ELF-1 (cell line): ENCODE data around the gene TMEM120B.
"Not testable (repeated sequence)": the region's sequence is repeated elsewhere in the genome, so short reads cannot be mapped to it uniquely, and the experiment has no call there.

ENCODE experiments used
- DNase-seq: peaks from one replicate; pipeline ENCODE4 v3.0.0-alpha.2; 2016; ENCODE audit warnings: low read depth, low spot score

TMEM120B gene

DNA sequence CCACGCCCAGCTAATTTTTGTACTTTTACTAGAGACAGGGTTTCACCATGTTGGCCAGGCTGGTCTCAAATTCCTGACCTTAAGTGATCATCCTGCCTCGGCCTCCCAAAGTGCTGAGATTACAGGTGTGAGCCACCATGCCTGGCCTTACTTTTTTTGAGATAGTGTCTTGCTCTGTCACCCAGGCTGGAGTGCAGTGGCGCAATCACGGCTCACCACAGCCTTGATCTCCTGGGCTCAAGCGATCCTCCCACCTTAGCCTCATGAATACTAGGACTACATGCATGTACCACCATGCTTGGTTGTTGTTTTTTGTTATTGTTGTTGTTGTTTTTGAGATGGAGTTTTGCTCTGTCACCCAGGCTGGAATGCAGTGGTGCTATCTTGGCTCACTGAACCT, 33.0 kb downstream of the TMEM120B start:
- DNase-seq: not testable (repeated sequence)

DNA sequence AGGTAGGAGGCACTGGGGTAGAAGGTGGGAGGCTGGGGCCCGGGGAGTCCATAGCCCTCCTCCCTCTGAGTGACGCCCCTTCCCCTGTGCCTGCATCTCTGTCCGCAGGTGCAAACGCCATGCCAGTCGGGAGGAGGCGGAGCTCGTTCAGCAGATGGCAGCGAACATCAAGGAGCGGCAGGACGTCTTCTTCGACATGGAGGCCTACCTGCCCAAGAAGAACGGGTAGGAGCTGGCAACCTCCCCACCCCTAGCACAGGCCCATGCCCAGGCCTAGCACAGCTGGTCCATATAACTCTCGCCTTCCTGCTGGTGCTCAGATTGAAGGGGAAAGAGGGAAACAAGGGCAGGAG, 35.6 kb downstream of the TMEM120B start:
- no peak for DNase-seq

DNA sequence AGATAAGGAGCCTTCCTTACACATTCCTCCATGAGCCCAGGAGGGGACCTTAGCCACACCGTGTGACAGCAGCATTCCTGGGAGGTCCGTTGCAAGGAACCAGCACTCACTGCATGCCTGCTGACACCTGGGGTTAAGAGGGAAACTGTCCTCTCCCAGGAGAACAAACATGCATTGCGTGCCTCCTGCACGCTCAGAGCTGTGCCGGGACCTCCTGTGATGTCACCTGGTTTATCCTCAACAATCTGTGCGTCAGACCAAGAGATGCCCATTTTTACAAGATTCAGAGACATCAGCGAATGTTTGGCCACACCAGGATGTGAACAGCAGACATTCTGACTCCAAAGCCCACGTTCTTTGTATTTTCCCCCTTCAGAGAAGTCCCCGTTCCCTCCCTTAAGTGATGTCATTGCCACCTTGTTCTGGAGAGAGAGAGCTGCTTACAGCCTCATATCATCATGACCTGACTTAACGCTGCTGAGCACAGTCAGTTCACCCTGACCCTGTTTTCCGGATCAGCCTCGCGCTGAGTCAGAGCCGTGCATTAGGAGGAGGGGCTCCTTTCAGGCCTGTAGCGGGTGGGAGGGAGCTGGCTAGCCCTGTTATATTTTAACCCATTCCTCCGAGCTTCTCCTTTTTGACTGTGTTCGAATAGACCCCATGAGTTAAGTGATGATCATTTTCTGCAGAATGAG, 36.2 kb downstream of the TMEM120B start:
- DNase-seq: peak; percentile 79

DNA sequence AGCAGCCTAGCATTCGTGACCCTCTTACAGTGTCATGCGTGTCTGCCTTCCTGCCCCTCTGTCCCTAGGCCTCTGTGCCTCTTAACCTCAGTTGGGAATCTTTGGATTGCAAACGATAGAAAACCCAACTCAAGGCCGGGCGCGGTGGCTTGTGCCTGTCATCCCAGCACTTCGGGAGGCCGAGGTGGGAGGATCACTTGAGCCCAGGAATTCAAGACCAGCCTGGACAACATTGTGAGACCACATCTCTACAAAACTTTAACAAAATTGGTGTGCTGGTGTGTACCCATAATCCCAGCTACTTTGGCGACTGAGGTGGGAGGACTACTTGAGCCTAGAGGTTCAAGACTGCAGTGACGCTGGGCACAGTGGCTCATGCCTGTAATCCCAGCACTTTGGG, 36.7 kb downstream of the TMEM120B start:
- no peak for DNase-seq

DNA sequence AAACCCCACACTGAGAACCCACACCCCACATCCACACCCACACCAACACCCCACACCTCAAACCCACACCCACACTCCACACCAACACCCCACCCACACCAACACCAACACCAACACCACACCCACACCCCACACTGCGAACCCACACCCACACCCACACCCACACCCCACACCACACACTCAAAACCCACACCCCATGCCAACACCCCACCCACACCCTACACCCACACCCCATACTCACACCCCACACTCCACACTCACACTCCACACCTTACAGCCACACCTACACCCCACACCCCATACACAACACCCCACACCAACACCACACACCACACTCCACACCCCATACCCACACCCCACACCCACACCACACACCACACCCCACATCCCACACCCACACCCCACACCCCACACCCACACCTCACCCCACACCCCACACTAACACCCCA, 38.0 kb downstream of the TMEM120B start:
- no peak for DNase-seq

DNA sequence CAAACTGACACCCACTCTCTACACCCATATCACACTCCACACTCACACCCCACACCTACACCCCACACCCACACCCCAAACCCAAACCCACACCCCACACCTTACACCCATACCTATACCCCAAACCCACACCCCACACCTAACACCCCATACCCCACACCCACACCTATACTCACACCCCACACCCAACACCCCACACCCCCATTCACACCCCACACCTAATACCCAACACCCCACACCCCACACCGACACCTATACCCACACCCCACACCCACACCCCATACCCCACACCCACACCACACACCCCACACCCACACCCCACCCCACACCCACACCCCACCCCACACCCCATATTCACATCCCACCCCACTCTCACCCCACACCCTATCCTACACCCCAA, 38.5 kb downstream of the TMEM120B start:
- DNase-seq: no peak

DNA sequence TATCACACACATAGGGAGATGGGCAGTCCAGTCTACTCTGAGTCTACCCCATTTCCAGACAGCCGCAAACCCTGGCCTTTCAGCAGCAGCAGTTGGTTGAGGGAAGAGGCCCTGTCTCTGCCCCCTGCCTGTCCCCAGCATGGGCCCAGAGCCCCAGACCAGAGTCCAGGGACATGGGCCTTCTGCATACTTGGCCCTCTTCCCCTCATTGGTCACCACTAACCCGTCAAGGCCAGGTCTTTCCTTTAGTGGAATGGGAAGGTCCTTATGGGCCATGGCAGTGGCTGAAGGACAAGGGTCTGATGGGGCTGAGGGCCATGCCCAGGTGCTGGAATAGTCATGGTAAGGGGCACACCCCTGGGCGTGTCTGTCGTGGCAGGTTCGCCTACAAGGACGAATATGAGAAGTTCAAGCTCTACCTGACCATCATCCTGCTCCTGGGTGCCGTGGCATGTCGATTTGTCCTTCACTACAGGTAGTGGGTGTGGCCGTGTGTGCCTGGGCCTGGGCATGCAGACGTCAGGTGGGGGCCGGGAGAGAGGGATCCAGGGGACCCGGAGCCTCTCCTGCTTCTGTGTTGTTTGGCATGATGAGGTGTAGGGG, 39.3 kb downstream of the TMEM120B start:
- no peak for DNase-seq

DNA sequence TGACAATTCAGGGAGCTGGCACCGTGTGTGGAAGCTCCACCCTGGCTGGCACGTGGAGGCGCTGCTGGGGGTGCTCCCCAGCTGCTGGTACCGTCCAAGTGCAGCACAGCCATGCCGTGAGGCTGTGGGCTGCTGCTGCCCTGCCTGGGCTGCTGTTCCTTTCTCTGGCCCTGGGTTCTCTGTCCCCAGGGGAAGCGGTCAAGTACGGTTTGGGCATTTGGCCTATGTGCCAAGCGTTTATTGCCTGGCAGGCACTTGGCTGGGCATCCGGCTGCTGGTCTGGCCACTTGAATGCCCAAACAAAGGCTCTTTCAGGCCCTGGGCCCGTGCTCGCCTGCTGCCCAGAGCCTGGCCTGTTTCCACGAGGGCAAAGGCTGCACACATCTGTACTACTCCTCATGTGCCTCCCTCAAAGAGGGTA, 41.3 kb downstream of the TMEM120B start:
- DNase-seq: no peak

DNA sequence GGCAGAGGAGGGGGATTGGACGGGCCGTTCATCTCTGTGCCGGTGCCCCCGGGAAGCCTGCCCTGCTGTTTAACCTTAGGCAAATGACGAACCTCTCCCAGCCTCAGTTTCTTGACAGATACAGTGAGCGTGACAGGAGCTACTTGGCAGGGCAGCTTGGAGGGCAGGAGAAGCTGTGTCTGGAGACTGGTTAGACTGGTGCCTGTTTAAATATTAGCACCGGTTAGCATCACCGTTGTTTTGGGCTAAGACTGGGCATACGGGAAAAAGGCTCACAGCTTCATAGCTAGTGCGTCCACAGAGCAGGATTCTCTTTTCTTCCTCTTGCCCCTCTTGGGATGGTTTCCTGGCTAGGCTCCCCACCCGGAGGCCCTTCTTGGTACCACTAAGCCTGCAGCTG, 42.3 kb downstream of the TMEM120B start:
- no peak for DNase-seq

DNA sequence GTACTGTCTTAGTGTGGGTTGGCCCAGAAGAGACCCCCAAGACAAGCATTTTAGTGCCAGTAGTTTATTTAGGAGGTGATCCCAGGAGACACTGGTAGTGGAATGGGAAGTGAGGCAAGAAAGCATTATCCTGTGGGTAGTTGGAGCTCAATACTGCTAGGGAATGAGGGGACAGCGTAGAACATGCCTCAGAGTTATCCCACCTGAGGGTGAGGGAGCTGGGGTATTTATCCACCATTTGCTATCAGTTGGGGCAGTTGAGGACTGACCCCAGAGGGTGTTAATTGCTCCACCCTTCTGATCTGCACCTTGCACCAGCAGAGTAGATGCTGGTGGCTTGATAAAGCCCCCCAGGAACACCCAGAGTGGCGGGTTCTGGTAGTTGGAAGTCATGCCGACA, 43.0 kb downstream of the TMEM120B start:
- no peak for DNase-seq

DNA sequence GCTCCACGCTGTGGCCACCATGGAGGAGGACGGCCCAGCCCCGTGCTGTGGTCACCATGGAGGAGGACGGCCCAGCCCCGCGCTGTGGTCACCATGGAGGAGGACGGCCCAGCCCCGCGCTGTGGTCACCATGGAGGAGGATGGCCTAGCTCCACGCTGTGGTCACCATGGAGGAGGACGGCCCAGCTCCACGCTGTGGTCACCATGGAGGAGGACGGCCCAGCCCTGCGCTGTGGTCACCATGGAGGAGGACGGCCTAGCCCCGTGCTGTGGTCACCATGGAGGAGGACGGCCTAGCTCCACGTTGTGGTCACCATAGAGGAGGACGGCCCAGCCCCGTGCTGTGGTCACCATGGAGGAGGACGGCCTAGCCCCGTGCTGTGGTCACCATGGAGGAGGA, 46.0 kb downstream of the TMEM120B start:
- not testable (repeated sequence) for DNase-seq

DNA sequence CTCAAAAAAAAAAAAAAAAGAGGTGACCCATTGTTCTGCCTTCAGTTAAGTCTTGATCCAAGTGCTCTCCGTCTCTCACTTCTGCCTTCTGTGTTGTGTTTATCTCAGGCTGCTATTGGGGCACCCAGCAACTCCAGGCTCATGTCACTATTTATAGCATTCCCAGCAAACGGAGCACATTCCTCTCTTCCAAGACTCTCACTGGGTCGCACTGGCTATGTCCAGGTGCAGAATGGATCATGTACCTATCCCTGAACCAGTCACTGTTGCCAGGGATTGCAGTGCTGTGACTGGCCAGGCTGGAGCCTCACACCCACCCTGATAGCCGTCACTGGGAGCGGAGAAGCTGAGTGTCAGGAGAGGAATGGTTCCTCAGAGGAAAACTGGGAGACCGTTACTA, 49.7 kb downstream of the TMEM120B start:
- DNase-seq: no peak

DNA sequence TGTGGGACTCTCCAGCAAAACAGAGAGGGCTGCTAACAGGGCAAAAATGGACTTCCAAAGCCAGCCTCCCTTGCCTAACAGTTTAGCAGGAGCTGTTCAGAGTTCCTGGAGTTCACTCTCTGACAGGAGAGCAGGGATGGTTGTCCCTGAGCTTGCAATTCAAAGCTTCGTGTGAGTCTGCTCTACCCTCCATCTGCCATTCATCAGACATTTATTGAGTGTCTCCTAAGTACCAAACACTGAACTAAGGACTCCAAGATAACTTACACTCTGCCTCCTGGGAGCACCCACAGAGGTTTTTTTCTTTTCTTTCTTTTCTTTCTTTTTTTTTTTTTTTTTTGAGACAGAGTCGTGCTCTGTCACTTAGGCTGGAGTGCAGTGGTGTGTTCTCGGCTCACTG, 52.3 kb downstream of the TMEM120B start:
- DNase-seq: no peak

DNA sequence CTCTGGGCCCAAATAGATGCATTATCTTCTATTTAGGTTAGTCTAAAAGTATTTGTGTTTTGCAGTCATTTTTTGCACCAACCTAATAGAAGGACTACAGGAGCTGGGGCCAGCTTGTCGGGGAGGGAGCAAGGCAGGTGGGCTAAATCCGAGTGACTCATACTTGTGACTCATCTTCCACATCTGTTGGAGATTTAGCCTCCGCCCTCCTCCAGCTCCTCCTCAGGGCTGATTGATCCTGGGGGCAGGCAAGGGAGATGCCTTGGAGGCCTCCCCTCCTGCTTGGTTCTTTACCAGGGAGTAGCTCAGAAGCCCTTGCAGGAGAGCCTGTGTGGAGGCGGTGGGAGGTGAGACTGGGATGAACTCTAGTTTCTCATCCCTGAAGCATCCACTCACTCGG, 53.0 kb downstream of the TMEM120B start:
- DNase-seq: peak; percentile 73

DNA sequence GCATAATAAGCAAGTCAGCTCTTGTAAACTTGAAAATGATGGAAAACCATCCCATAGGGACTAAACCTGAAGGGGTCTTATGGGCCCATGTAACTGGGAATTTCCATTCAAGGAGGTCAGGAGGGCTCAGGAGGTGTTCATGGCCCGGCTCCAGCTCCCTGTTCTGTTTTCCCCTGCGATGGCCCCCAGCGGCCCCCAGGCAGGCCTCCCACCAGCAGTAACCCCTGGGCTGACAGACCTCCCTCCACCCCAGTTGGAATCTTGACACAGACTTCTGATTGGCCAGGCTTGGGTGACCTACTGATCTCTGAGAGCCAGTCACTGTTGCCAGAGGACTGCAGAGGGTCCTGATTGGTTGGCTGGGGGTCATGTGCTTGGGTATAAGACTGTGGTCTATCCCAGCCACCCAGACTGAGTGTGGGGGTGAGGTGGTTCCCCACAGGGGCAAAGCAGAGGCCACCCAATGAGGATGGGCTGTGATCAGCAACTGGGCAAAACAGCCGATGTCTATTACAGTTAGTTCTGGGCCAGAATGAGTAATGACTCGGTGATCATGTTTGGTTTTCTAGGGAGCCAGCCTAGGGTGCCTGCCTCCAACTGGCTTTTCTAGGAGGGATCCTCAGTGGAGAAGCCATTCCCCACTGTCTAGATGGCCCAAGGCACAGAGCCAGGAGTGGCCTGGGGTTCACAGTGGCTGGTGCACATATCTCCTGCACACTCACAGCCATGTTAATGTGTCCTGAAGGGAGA, 53.9 kb downstream of the TMEM120B start:
- DNase-seq: no peak

DNA sequence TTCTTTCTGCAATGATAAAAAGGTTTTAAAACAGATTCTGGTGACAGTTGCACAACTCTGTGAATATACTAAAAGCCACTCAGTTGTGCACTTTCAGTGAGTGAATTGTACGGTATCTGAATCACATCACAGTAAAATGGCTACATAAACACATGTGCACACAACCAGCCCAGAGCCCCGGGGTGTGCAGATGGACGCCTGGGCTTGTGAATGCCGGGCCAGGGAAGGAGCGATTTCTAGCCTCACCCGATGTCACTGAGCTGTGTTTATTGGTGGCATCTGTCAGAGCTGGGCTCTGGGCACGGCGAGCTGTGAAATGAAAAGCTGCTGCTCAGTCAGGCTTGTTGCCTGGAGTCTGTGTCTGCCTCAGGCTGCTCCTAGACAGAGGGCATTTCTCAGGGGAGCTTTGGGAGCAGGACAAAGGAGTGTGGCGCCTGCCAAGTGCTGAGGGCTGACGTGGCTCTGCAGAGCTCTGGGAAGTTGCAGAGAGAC, 55.0 kb downstream of the TMEM120B start:
- no peak for DNase-seq

DNA sequence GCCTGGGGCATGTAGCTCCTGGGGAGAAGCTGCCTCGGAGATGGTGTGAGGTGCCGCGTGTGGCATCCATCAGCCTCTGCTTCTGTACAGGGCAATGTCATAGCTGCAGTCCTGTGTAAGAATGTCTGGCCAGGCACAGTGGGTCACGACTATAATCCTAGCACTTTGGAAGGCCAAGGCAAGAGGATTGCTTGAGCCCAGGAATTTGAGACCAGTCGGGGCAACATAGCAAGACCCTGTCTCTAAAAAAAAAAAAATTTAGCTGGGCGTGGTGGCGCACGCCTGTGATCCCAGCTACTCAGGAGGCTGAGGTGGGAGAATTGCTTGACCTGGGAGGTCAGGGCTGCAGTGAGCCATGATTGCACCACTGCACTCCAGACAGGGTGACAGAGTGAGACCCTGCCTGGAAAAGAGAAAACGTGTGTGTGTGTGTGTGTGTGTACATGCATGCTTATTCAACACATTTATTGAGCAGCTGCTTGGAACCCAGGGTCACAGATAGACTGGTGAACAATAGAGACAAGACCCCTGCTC, 56.8 kb downstream of the TMEM120B start:
- no peak for DNase-seq

DNA sequence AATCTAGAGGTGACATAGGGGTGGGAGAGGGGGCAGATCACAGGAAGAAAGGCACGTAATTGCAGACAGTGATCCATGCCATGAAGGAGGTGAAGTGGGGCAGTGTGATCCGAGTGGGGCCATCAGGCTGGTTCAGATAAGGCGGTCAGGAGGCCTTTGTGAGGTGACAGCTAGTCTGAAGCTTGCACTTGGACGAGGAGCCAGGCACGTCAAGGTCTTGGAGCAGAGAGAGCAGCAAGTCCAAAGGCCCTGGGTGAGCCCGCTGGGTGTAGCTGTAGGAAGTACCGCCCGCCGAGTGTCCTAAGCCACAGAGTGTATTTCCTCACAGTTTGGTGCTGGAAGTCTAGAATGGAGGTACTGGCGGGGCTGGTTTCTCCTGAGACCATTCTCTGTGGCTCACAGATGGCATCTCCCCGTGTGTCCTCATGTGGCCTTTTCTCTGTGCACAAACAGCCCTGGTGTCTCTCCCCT, 57.3 kb downstream of the TMEM120B start:
- DNase-seq: no peak

DNA sequence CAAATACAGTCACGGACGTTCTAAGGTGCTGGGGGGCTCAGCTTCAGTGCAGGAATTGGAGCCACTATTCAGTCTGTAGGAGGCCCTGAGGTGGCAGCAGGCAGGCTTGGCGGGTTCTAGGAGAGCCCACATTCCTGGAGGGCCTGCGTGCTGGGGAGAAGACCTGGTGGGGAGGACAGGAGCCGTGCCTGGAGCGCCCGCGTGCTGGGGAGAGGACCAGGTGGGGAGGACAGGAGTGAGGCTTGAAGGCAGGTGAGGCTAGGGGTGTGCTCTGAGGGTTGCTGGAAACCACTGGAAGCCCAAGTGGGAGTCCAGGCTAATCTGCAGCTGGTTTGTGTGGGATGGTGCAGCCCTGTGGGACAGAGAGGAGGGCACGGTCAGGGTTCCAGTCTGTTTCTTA, 57.8 kb downstream of the TMEM120B start:
- DNase-seq: peak; percentile 66

DNA sequence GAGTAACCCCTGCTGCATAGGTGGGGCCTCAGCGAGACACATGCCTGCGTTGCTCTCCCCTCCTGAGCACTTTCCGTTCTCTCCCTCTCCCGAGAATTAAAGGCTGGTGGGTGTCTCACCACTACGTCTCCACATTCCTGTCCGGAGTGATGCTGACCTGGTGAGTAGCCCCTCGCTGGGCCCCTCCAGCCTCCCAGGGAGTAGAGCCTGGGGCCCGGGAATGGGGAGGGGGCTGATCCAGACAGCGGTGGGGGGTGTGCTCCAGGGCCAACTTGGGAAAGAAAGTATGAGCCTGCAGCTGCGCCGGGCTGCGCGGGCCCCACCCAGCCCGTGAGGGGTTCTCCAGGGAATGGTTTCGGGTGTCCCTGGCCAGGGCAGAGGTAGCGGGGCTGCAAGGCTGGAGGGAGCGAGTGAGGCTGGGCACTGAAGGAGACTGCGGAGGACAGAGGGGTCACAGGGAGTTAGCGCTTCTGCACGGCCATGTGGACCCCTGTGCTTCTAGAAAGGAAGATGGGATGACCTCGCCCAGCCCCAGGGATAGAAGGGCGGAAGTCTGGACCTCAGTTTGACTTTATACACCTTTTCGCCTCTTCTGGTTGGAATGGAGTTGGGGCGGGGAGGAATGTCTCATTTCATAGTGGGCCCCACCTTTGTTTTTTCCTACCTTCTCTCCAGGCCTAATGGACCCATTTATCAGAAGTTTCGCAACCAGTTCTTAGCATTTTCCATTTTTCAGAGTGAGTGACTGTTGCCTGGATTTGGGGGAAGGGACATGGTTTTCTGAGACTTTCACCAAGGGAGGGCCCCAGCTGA, 58.5 kb downstream of the TMEM120B start:
- DNase-seq: peak; percentile 48

DNA sequence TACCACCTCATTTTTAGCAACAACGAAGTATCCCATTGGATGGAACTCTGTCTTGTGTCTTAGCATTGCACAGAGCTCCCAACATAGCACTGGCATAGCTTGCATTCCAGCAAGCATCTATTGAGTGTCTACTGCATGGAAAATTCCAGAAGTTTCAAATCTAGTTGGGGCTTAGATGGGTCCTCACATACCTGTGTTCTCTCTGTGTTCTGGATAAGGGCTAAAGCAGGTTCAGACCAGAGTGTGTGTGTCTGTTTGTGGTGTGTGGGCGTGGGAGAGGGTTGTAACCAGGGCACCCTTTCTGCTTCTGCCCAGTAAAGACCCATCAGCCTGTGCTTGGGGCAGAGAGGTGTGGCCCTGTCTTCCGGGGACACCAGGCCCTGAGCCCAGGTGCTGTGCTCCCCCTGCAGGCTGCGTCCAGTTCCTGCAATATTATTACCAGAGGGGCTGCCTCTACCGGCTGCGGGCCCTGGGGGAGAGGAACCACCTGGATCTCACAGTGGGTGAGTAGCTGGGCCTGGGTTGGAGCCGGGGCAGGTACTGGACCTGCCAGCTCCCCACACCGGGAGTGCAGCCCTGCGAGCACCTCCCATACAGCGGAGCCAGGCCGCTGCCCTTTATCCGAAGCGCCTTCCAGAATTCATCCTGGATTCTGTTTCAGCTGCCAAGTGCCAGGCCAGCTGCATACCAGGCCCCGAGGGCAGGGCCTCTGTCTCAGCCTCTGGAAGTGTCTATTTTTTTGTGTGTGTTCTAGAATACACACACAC, 60.6 kb downstream of the TMEM120B start:
- peak; percentile 84 for DNase-seq
